SK-N-SH (cell line): Measurements from ENCODE around the gene PAM16.

Experiments used
- ELF1 ChIP-seq: IDR thresholded peaks from 2 replicates; pipeline ENCODE4 v1.4.0; 2012
- EP300 ChIP-seq, 2 experiments: IDR thresholded peaks; 2 replicates each; pipeline versions ENCODE4 v1.4.0 to v1.6.1; 2012; ENCODE audit warnings: borderline replicate concordance in 1 of 2, low read depth in 1 of 2, low read length in 1 of 2
- GABPA ChIP-seq: IDR thresholded peaks from 2 replicates; pipeline ENCODE4 v1.4.0; 2012; ENCODE audit warnings: low read depth, mild to moderate bottlenecking
- JUND ChIP-seq: IDR thresholded peaks from 2 replicates; pipeline ENCODE4 v1.4.0; 2012
- NRF1 ChIP-seq: IDR thresholded peaks from 2 replicates; pipeline ENCODE4 v1.6.1; 2012; ENCODE audit warnings: low read depth, mild to moderate bottlenecking, low read length
- POLR2AphosphoS5 ChIP-seq: IDR thresholded peaks from 2 replicates; pipeline ENCODE4 v1.6.1; 2012; ENCODE audit warnings: low read depth, low read length
- REST ChIP-seq: IDR thresholded peaks from 2 replicates; pipeline ENCODE4 v1.6.1; 2012; ENCODE audit warnings: mild to moderate bottlenecking, low read depth, low read length, moderate library complexity
- RXRA ChIP-seq: IDR thresholded peaks from 2 replicates; pipeline ENCODE4 v1.4.0; 2012; ENCODE audit warnings: low read depth, mild to moderate bottlenecking, borderline replicate concordance
- SIN3A ChIP-seq: IDR thresholded peaks from 2 replicates; pipeline ENCODE4 v1.6.1; 2012; ENCODE audit warnings: low read depth, mild to moderate bottlenecking, low read length, moderate library complexity, borderline replicate concordance
- YY1 ChIP-seq: IDR thresholded peaks from 2 replicates; pipeline ENCODE4 v1.4.0; 2012; ENCODE audit warnings: low read depth, mild to moderate bottlenecking
- TF ChIP-seq, protein P1 (sequence below): fragments of 200-600 bp; sonication (generic); IDR thresholded peaks from 2 replicates; pipeline ENCODE4 v1.6.1; 2017; ENCODE audit warnings: antibody characterized with exemption, mild to moderate bottlenecking, moderate library complexity
- TF ChIP-seq, protein P2 (sequence below): fragments of 150-350 bp; IDR thresholded peaks from 2 replicates; pipeline ENCODE4 v1.6.1; 2016; ENCODE audit warnings: mild to moderate bottlenecking, low read depth, low read length
- TF ChIP-seq, protein P3 (sequence below): IDR thresholded peaks from 2 replicates; pipeline ENCODE4 v1.4.0; 2012; ENCODE audit warnings: low read depth, borderline replicate concordance
- TF ChIP-seq, protein P4 (sequence below): IDR thresholded peaks from 2 replicates; pipeline ENCODE4 v1.4.0; 2012; ENCODE audit warnings: low read depth

GRCh38 chr16:4389051-4389955 lies 38.2 kb upstream of the PAM16 start:
- TF ChIP-seq ELF1 = no peak
- TF ChIP-seq, protein P1, sequence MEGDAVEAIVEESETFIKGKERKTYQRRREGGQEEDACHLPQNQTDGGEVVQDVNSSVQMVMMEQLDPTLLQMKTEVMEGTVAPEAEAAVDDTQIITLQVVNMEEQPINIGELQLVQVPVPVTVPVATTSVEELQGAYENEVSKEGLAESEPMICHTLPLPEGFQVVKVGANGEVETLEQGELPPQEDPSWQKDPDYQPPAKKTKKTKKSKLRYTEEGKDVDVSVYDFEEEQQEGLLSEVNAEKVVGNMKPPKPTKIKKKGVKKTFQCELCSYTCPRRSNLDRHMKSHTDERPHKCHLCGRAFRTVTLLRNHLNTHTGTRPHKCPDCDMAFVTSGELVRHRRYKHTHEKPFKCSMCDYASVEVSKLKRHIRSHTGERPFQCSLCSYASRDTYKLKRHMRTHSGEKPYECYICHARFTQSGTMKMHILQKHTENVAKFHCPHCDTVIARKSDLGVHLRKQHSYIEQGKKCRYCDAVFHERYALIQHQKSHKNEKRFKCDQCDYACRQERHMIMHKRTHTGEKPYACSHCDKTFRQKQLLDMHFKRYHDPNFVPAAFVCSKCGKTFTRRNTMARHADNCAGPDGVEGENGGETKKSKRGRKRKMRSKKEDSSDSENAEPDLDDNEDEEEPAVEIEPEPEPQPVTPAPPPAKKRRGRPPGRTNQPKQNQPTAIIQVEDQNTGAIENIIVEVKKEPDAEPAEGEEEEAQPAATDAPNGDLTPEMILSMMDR = no peak
- TF ChIP-seq, protein P2, sequence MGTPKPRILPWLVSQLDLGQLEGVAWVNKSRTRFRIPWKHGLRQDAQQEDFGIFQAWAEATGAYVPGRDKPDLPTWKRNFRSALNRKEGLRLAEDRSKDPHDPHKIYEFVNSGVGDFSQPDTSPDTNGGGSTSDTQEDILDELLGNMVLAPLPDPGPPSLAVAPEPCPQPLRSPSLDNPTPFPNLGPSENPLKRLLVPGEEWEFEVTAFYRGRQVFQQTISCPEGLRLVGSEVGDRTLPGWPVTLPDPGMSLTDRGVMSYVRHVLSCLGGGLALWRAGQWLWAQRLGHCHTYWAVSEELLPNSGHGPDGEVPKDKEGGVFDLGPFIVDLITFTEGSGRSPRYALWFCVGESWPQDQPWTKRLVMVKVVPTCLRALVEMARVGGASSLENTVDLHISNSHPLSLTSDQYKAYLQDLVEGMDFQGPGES = no peak
- TF ChIP-seq REST = no peak
- no peak for TF ChIP-seq SIN3A
- TF ChIP-seq POLR2AphosphoS5 = no peak
- TF ChIP-seq EP300 (IDR thresholded peaks at IDR 0.05; ENCODE audit: borderline replicate concordance in 1 of 2, low read depth in 1 of 2, low read length in 1 of 2) = no peak
- no peak for TF ChIP-seq RXRA
- no peak for TF ChIP-seq GABPA
- TF ChIP-seq, protein P3, sequence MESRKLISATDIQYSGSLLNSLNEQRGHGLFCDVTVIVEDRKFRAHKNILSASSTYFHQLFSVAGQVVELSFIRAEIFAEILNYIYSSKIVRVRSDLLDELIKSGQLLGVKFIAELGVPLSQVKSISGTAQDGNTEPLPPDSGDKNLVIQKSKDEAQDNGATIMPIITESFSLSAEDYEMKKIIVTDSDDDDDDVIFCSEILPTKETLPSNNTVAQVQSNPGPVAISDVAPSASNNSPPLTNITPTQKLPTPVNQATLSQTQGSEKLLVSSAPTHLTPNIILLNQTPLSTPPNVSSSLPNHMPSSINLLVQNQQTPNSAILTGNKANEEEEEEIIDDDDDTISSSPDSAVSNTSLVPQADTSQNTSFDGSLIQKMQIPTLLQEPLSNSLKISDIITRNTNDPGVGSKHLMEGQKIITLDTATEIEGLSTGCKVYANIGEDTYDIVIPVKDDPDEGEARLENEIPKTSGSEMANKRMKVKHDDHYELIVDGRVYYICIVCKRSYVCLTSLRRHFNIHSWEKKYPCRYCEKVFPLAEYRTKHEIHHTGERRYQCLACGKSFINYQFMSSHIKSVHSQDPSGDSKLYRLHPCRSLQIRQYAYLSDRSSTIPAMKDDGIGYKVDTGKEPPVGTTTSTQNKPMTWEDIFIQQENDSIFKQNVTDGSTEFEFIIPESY = no peak
- TF ChIP-seq JUND = no peak
- TF ChIP-seq, protein P4, sequence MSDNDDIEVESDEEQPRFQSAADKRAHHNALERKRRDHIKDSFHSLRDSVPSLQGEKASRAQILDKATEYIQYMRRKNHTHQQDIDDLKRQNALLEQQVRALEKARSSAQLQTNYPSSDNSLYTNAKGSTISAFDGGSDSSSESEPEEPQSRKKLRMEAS = no peak
- TF ChIP-seq NRF1 = no peak
- TF ChIP-seq YY1 = no peak
